ENCODE results near the gene PLPP3.

The PLPP3 gene

DNA sequence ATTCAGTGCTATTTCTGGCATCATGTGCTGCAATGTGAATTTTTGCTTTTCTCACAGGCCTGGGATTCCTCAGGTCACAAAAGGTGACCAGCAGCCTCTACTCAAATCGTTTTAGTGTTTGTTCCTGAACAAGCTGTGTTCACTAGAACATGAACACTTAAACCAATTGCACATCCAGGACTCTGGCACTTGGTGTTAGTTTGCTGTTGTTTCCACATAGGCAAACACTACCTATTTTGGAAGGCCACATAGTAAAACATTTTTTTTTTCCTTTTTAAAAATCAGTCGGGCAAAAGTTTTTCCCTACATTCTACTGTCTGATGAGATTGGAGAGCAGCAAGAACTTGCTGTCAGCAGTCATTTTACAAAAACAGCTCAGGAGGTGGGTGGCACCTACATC, 83.2 kb downstream of the PLPP3 start:
- DNase-seq (ENCODE audit: low spot score), result no peak

DNA sequence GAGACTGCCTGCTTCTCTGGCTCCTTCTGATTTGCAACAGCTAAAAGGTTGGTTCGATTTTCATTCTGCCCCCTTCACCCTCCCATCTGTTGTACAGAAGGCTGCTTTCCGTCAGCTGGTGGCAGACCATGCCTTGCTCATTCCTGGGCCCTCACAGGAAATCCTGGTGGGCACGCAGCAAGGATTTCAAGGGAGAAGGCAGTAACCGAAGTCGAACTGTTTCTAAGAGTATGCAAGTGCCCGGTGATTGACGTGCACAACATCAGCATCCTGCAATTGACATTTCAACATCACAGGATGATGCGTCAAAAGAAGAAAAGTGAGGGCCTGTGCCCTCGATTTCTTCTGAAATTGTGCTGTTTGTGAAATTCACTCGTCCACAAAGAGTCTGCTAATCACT, 83.8 kb downstream of the PLPP3 start:
- DNase-seq (ENCODE audit: low spot score), result no peak

DNA sequence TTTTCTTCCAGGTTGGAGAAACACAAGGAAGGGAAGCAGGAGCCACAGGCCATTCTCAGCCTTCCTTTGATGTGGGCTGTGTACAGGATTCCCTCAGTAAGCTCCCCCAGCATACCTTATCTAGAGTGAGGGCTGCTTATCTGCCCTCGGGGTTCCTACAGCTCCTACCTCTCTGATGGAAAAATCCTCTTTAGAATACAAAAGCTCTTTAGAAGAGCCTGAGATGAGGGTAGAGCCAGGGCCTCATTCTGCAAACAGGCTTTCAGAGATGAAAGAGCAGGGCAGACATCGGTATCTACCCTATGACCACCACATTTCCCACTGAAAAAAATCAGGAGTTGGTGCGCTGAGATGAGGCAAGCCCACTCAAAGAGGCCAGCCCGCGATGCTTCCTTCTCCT, 85.1 kb downstream of the PLPP3 start:
- peak; percentile 95 for DNase-seq (ENCODE audit: low spot score)

DNA sequence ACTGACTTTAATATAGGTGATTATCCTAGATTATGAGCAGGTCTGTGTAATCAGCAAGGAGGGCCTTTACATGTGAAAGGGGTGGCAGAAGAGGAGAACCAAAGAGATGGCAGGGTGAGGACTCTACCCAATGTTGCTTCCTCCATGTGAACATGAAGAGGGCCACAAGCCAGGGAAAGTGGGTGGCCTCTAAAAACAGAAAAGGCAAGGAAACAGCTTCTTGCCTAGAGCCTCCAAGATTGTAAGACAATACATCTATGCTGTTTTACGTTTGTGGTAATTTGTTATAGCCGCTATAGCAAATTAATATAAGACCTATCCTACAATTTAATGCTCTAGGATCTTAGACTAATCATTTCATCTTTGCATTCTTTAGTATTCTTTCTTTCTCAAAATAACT, 85.5 kb downstream of the PLPP3 start:
- no peak for DNase-seq (ENCODE audit: low spot score)

DNA sequence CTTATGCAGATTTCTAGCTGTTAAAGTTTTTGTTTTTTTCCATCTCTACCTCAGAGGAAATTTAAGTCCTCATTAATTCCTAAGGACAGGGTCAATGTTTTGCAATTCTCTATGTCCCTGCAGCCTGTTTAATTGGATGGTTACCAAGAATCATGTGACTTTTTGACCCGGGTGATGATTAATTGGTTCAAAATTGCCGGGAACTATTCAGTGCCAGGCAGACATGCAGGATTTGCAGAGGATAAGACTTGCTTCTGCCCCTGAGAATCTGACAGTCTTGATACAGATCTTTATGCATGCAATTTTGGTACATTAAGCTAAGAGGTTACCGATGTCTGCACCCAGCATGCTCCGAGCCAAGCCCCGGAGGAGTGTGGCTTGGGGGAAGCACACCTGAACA, 87.9 kb downstream of the PLPP3 start:
- no peak for DNase-seq (ENCODE audit: low spot score)

DNA sequence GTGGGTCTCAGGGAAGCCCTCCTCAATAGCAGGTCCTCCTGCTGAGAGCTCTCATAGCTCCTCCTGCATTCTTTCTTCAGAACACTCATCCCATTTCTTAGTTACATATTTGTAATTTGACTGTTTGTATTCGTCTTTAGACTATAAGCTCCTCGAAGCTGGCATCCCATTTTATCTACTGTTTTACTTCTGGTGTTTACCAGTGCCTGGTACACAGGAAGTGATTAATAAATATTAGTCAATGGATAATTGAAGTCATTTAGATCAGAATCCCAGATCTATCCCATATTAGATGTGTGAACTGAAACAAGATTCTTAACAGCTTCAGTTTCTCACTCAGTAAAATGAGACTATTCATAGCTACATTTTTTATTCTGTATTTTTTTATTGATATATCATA, 88.7 kb downstream of the PLPP3 start:
- DNase-seq (ENCODE audit: low spot score), result no peak

DNA sequence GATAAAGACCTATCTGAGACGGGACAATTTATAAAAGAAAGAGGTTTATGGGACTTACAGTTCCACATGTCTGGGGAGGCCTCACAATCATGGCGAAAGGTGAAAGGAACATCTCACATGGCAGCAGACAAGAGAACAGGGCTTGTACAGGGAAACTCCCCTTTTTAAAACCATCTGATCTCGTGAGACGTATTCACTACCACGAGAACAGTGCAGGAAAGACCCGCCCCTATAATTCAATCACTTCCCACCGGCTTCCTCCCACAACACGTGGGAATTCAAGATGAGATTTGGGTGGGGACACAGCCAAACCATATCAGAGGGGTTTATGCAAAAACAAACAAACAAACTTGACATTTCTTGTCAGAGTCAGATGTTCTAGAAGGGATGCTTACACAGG, 89.7 kb downstream of the PLPP3 start:
- no peak for DNase-seq (ENCODE audit: low spot score)

DNA sequence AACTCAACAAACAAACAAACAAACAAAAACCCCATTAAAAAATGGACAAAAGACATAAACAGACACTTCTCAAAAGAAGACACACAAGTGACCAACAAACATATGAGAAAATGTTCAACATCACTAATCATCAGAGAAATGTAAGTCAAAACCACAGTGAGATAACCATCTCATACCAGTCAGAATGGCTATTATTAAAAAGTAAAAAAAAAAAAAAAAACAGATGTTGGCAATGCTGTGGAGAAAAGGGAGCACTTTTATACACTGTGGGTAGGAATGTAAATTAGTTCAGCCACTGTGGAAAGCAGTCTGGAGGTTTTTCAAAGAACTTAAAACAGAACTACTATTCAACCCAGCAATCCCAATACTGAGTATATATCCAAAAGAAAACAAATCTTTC, 94.7 kb downstream of the PLPP3 start:
- DNase-seq (ENCODE audit: low spot score), result no peak

DNA sequence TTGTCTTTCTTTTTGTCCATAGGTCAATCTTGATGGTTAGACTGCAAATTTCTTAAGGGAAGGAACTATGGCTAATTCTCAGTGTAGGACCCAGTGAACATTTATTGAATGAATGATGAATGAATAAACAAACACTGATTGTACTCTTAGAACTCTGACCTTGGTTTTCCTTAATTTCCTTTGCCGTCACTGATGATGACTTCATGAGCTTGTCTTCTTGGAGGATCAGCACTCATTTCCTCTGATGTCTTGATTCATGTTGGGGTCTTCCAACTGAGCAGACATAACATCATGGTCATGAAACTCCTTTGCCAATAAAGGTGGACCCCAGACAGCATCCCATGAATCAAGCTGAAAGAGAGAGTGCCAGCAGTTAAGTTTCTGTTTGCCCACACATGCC, 96.3 kb downstream of the PLPP3 start:
- no peak for DNase-seq (ENCODE audit: low spot score)

DNA sequence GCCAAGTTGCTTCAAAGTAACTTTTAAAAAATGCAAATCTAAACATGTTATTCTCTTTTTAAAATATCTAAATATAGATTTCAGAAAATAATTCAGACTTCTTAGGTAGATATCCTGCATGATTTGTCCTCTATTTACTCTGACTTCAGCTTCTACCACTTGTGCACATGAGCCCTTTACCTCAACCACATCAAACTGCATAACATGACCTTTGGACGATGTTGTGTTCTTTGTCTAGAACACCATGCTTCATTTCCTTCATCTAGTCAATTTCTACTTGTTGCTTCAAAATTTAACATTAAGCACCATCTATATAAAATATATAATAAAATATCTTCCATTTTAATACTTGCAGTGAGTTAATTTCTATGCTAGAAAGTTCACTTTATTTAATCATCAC, 96.9 kb downstream of the PLPP3 start:
- peak; percentile 66 for DNase-seq (ENCODE audit: low spot score)

DNA sequence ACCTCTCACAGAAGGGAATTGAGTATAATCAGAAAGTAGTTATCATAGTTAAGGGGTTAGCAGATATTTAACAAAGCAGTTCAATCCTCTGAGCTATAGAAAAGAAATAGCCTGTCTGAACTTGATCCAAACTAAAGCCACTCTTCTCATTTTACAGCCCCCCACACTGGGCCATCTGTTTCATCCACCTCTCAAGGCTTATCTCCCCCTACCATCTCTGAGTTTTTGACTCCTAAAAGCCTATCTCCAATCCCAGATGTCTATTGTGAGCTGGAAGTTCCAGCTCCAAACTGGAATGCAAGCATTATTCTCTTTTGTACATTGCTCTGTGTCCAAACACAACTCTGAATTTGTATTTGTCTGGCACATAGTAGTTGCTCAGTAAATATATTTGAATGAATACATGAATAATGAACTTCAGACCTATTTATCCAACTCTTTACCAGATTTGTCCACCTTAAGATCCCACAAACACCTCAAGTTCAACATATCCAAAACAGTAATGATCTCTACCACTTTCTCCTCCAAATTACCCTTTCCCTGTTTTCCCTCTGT, 98.1 kb downstream of the PLPP3 start:
- DNase-seq (ENCODE audit: low spot score), result no peak

DNA sequence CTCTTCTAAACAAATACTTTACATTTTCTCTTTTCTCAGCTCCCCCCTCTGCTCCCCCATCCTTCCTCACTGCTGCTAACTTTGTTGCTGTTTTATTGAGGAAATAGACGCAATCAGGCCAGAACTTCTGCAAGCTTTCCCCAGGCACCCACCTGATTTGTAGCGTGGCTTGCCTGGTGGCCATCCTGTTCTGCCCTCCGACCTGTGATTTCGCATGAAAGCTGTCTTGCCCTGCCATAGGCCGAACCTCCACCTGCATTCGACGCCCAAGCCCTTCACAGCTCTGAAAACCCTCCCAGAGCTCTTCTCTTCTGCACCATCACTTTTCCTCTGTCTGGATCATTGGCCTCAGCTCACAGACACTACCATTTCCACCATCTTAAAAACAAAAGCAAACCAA, 100.6 kb downstream of the PLPP3 start:
- no peak for DNase-seq (ENCODE audit: low spot score)

DNA sequence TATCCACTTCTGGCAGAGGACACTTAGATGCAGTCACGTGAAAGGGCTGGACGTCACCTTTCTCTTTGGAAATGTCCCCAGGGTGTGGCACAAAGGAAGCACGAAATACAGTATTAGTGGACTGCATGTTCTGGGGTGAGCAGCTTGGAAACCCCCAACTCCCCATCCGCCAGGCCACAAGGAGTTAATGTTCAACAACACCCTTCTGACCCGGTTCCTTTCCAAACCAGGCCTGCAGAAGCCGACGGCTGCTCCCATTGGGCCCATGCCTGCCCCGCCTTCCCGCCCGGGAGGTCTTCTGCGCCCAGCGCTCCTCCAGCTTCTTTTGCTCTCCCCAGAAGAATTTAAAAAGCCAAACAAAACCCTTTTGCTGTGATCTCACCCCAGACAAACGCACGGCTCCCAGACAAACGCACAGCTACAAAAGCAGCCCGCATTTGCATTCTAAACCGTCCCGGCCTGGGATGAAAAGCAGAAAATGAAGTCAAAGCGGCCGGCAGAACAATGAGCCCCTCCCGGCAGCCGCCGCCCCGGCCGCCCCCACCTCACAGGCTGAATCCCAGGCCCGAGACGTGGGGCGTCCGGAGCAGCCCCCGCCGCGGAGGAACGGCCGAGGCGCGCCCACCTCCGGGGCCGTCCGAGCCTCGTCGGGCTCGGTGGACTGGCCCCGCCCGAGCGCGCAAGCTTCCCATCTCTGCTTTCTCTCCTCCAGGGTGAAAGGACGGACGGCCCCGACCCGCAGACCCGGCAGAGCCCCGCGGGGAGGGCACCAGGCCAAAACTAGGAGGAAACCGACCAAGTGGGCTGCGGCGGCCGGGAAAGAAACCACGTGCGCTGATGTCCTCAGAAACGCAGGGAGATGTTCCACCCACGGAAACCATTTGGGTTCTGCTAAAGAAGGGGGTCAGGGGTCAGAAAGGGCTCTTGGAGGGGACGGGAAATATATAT, 101.9 kb downstream of the PLPP3 start:
- DNase-seq (ENCODE audit: low spot score), result peak; percentile 40

DNA sequence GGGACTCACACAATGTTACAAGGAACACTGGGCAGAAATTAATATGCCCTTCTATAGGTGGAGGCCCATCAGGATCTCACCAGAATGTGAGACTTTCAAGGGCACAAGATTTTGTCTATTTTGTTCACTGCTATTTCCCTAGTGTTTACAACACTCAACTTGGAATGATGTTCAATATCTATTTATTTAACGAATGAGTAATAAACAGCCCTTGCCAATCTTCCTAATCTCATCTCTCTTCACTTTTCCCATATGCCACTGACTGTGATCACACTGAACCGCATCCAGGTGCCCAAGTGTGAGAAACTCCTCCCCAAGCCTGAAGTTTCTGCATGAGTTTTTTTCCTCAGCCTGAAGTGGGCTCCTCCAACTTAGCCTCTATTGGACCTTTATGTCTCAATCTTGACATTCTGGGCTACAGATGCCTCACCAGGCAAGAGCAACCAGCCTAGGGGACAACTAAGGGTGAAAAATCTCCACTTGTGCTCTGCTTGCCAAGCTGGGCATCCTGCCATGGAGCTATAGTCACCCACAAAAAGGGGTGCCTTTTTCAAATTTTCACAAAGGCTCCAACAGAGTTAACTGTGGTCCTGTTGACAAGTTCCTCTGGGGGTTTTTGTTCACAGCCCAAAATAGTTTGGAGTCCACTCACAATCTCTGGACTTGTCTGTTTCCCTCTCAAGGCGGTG, 105.6 kb downstream of the PLPP3 start:
- DNase-seq (ENCODE audit: low spot score), result no peak

DNA sequence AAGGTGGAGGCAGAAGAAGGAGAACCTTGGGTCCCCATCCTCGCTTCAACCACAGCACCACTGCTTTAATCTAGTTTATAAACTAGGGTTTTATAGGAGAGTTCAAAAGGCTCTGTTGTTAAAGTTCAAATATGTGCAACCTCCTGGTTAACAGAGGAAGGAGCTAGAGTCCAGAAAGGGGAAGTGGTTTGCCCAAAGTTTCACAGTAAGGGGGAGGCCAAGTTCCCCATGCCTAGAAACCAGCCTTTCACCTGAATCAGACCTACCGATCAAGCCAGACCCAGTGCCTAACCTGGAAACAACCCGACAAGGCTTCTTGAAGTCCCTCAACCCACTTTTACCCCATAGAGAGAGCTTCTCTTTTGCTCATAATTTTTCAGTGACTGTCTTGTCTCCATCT, 106.5 kb downstream of the PLPP3 start:
- DNase-seq (ENCODE audit: low spot score), result no peak

DNA sequence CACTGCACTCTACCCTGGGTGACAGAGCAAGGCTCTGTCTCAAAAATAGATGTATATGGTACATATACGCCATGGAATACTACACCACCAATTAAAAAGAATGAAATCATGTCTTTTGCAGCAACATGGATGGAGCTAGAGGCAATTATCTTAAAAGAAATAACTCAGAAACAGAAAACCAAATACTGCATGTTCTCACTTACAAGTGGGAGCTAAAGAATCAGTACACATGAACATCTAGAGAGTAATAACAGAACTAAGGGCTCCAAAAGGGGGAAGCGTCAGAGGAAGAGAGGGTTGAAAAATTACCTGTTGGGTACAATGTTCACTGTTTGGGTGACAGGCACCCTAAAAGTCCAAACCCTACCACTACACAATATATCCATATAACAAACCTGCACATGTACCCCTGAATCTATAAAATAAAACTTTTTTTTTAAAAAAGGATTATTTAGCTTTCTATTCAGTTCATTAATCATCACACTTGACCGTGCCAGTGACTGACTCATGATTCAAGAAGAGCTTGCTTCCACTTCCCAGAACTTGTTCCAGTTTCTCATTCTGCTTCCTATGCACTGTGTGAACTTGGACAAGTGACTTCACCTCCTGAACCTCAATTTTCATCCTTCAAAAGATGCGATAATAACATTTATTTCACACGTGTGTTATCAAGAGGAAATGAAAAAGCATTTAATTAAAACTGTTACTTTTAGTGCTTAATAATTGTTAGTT, 109.6 kb downstream of the PLPP3 start:
- no peak for DNase-seq (ENCODE audit: low spot score)

DNA sequence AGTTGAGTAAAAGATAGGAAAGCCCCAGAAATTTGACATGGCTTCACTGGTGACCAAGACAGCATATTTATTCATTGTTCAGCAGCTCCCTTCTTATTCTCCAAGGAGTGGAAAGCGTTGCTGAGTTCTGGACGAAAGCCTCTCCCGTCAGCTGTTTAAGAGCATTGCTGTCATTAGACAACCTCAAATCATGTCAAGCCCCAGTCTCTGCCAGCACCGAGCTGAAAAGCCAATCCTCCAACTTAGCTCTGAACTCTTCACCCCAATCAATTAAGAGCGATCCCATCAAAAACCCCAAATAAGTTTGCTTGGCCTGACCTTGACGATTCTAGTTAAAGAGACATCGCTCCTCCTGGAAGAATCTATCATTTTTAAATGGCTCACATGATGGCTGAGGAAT, 110.8 kb downstream of the PLPP3 start:
- no peak for DNase-seq (ENCODE audit: low spot score)

DNA sequence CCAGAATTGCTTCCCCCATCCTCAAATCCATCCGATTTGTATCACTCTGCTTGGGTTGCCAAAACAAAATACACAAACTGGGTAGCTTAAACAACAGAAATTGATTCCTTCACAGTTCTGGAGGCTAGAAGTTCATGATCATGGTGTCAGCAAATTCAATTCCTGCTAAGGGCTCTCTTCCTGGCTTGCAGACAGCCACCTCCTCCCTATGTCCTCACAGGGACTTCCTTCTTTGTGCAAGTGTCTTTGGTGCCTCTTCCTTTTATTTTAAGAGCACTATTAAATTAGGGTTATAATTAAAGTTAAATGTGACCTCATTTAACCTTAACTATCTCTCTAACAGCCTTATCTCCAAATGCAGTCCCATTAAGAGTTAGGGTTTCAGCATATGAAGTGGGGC, 112.8 kb downstream of the PLPP3 start:
- DNase-seq (ENCODE audit: low spot score), result no peak

DNA sequence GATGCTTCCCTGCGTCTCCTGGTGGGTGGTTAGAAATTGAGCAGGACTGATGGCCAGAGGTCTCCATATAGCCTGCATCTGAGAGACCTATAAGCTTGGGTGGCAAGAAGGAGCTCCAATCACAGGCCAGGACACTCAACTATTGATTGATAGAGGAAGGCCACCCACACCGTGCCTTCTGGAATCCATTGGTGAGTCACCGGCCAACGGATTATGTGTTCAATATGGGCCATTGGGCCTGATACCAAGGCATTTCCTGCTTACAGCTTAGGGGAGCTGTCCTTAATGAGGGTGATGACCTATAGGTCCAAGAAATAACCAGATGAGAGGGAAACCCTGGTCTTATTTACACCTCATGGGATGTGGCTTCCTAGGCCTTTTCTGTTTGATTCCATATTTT, 115.1 kb downstream of the PLPP3 start:
- no peak for DNase-seq (ENCODE audit: low spot score)

DNA sequence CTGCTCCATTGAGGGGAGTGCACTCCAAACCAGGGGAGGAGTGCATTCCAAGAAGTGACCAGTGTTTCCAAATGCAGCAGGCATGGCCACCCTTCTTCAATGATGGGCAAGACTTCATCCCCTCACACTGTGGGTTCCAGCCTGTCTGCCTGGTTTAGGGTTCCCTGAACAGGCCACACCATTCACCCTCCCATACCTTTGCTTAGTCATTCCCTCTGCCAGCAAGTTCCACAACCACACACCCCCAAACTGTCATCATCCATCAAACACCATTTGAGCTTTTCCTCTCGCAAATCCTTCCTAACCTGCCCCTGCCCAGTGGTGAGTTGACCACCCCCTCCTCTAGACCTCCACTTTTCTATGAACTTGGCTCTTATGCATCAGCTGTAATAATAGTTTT, 116.0 kb downstream of the PLPP3 start:
- no peak for DNase-seq (ENCODE audit: low spot score)

DNA sequence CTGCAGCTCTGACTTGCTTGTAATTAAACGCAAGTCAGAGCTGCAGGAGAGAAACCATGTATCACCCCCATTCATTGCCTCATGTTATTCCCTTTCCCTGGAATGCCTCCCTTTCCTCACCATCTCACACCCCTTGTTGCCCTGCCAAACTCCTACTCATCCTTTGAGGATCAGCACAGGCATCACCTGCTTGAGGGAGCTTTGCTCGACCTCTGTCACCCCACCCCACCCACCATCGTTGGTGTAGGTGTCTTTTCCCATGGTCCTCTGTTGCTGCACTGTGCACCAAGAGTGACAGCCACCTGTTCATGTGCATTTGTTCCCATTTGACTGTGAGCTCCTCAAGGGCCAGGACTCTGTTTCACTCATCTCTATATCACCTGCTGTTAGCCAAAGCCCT, 117.2 kb downstream of the PLPP3 start:
- DNase-seq (ENCODE audit: low spot score), result no peak

All from SW480 (cell line).